ENCODE results near the gene BLVRA. TPM values are rescaled to one million over a fixed set of nuclear protein-coding genes. Genes with fewer than 3 reads are reported as not detected.
A peak's percentile ranks its signal among the peaks of the same experiment; 100 is the strongest.

BLVRA gene
- total RNA-seq, 1 donor from 2014 or later, result 19.3 TPM

DNA sequence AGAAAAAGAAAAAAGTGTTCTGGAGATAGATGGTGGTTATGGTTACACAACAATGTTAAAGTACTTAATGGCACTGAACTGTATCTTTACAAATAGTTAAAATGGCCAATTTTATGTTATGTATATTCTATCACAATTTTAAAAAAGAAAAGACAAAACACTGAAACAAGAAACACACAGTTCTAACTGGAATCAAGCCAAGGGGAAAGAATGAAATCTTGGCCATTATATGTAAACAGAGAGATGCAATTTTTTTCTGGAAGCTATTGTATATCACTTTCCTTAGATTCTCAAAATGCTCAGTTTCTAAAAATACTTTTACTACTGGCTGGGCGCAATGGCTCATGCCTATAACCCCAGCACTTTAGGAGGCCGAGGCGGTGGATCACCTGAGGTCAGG is 33.2 kb upstream of the BLVRA start:
- H3K4me1 Mint-ChIP-seq (ENCODE audit: unreplicated experiment), result peaks cover 31% of the 10 kb centered on the region
- H3K27me3 Mint-ChIP-seq, result no peaks in the 10 kb centered on the region
- TF ChIP-seq, protein P1, sequence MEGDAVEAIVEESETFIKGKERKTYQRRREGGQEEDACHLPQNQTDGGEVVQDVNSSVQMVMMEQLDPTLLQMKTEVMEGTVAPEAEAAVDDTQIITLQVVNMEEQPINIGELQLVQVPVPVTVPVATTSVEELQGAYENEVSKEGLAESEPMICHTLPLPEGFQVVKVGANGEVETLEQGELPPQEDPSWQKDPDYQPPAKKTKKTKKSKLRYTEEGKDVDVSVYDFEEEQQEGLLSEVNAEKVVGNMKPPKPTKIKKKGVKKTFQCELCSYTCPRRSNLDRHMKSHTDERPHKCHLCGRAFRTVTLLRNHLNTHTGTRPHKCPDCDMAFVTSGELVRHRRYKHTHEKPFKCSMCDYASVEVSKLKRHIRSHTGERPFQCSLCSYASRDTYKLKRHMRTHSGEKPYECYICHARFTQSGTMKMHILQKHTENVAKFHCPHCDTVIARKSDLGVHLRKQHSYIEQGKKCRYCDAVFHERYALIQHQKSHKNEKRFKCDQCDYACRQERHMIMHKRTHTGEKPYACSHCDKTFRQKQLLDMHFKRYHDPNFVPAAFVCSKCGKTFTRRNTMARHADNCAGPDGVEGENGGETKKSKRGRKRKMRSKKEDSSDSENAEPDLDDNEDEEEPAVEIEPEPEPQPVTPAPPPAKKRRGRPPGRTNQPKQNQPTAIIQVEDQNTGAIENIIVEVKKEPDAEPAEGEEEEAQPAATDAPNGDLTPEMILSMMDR (conservative IDR thresholded peaks at IDR 0.05), result no peak
- H3K4me3 Mint-ChIP-seq, result no peak overlapping the region
- no peak overlapping the region for H3K27ac Mint-ChIP-seq
- no peak for DNase-seq (ENCODE audit: extremely low spot score, unreplicated experiment)
- H3K9me3 Mint-ChIP-seq, result no peaks in the 10 kb centered on the region
- H3K36me3 Mint-ChIP-seq, result peaks cover 15% of the 10 kb centered on the region

DNA sequence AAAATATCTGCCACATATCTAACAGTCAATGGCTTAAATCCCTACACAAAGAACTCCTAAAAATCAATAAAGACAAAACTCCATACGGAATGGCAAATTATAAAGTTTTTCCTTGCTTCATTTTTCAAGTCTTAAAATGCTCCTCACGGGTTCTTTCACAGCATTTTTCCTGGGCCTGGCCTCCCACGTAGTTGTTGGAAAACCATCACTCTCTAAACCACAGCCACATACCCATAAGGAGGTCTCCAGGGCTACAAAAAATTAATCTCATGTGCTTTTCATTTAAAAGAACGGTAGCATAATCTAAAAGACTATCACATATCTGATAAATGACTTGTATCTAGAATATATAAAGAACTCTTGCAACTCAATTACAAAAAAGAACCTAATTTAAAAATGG is 32.0 kb upstream of the BLVRA start:
- Mint-ChIP-seq H3K27ac (no peak overlapping the region), H3K27me3 (no peaks in the 10 kb centered on the region), H3K4me1 (ENCODE audit: unreplicated experiment) (peaks cover 28% of the 10 kb centered on the region), H3K36me3 (peaks cover 15% of the 10 kb centered on the region), H3K9me3 (no peaks in the 10 kb centered on the region), H3K4me3 (peak overlapping the region; percentile 80)
- DNase-seq (ENCODE audit: extremely low spot score, unreplicated experiment), result no peak
- TF ChIP-seq, protein P1 (conservative IDR thresholded peaks at IDR 0.05), result no peak

GRCh38 chr7:43727003-43727402 is 31.5 kb upstream of the BLVRA start:
- Mint-ChIP-seq H3K27me3 (no peaks in the 10 kb centered on the region), H3K36me3 (peaks cover 15% of the 10 kb centered on the region), H3K9me3 (no peaks in the 10 kb centered on the region), H3K4me1 (ENCODE audit: unreplicated experiment) (peaks cover 28% of the 10 kb centered on the region), H3K27ac (peak overlapping the region; percentile 12), H3K4me3 (peak overlapping the region; percentile 80)
- DNase-seq (ENCODE audit: extremely low spot score, unreplicated experiment), result no peak
- TF ChIP-seq, protein P1 (conservative IDR thresholded peaks at IDR 0.05), result no peak

DNA sequence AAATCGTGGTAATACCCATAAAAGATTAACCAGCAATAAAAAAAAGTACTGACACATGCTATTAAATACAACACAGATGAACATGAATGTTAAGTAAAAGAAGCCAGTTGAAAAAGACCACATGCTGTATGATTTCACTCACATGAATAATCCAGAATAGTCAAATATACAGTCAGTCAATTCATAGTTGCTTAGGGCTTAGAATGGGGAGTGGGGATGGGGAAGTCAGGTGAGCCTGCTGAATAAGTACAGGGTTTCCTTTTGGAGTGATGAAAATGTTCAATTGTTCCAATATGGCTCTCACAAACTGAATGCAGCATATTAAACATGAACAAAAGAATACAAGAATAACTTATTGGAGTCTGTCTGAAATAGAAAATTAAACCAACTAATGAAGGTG is 31.0 kb upstream of the BLVRA start:
- H3K36me3 Mint-ChIP-seq, result peaks cover 15% of the 10 kb centered on the region
- peak overlapping the region; percentile 12 for H3K27ac Mint-ChIP-seq

GRCh38 chr7:43729214-43729923 is 29.1 kb upstream of the BLVRA start, which contains the start of gene COA1:
TSS of gene COA1 (minus strand) at chr7:43729523. CDS start at chr7:43648614, 80,909 bp downstream.
- Mint-ChIP-seq H3K36me3 (peaks cover 12% of the 10 kb centered on the region), H3K27ac (peak within 1 kb of the TSS; percentile 90), H3K27me3 (no peaks in the 10 kb centered on the region), H3K9me3 (no peaks in the 10 kb centered on the region), H3K4me3 (peak within 1 kb of the TSS; percentile 93), H3K4me1 (ENCODE audit: unreplicated experiment) (peaks cover 28% of the 10 kb centered on the region)
- TF ChIP-seq, protein P1 (conservative IDR thresholded peaks at IDR 0.05), result peak; percentile 15
- DNase-seq (ENCODE audit: extremely low spot score, unreplicated experiment), result peak; percentile 84

More for the DNA sequence above, 31.0 kb upstream of the BLVRA start:
- H3K27me3 Mint-ChIP-seq, result no peaks in the 10 kb centered on the region
- H3K9me3 Mint-ChIP-seq, result no peaks in the 10 kb centered on the region
- peak overlapping the region; percentile 80 for H3K4me3 Mint-ChIP-seq
- no peak for DNase-seq (ENCODE audit: extremely low spot score, unreplicated experiment)
- TF ChIP-seq, protein P1 (conservative IDR thresholded peaks at IDR 0.05), result no peak
- H3K4me1 Mint-ChIP-seq (ENCODE audit: unreplicated experiment), result peaks cover 28% of the 10 kb centered on the region

Measured in type B pancreatic cell (in vitro differentiated cells).